HG03439 (cell line): Measurements from ENCODE around the gene NUDT21.
"Not testable (repeated sequence)": the region's sequence is repeated elsewhere in the genome, so short reads cannot be mapped to it uniquely, and the experiment has no call there.

ENCODE experiments used
- ATAC-seq: cut with Tn5 transposase; IDR thresholded peaks from one replicate; pipeline ENCODE4 v1.9.1; 2021; ENCODE audit warnings: mild to moderate bottlenecking, moderate library complexity; ENCODE audit not compliant: unreplicated experiment

The NUDT21 gene

GRCh38 chr16:56450986-56451752 lies at the start of gene NUDT21, which contains the start of gene OGFOD1:
Gene NUDT21, minus strand, starts transcription at chr16:56451332. Its CDS starts 130 bp downstream, at chr16:56451202.
Gene OGFOD1, plus strand, starts transcription at chr16:56451554. Its CDS starts 59 bp downstream, at chr16:56451613.
- peak; percentile 94 for ATAC-seq

- no peak for ATAC-seq
These were observed 42.7 kb upstream of the NUDT21 start for GRCh38 chr16:56493815-56494214.

- no peak for ATAC-seq
These were observed 42.0 kb upstream of the NUDT21 start for GRCh38 chr16:56493126-56493525.

GRCh38 chr16:56491657-56492261 lies 40.6 kb upstream of the NUDT21 start:
- no peak for ATAC-seq

GRCh38 chr16:56488868-56489267 lies 37.7 kb upstream of the NUDT21 start:
- not testable (repeated sequence) for ATAC-seq

GRCh38 chr16:56488035-56488434 lies 36.9 kb upstream of the NUDT21 start:
- ATAC-seq, result no peak

GRCh38 chr16:56483394-56483793 lies 32.3 kb upstream of the NUDT21 start:
- no peak for ATAC-seq

GRCh38 chr16:56482683-56483236 lies 31.6 kb upstream of the NUDT21 start:
- no peak for ATAC-seq

GRCh38 chr16:56481468-56482122 lies 30.5 kb upstream of the NUDT21 start:
- no peak for ATAC-seq

GRCh38 chr16:56480776-56481467 lies 29.8 kb upstream of the NUDT21 start:
- ATAC-seq, result no peak

GRCh38 chr16:56479469-56479868 lies 28.3 kb upstream of the NUDT21 start:
- no peak for ATAC-seq

GRCh38 chr16:56478281-56479049 lies 27.3 kb upstream of the NUDT21 start:
- ATAC-seq, result no peak

- ATAC-seq, result no peak
These were observed 26.2 kb upstream of the NUDT21 start for GRCh38 chr16:56477096-56477878.

GRCh38 chr16:56475201-56475600 lies 24.1 kb upstream of the NUDT21 start:
- ATAC-seq, result no peak

GRCh38 chr16:56470666-56471065 lies 19.5 kb upstream of the NUDT21 start:
- no peak for ATAC-seq

GRCh38 chr16:56470232-56470631 lies 19.1 kb upstream of the NUDT21 start:
- ATAC-seq, result no peak

GRCh38 chr16:56469748-56470147 lies 18.6 kb upstream of the NUDT21 start:
- no peak for ATAC-seq

- no peak for ATAC-seq
These were observed 17.7 kb upstream of the NUDT21 start for GRCh38 chr16:56468800-56469199.

GRCh38 chr16:56466344-56466743 lies 15.2 kb upstream of the NUDT21 start:
- ATAC-seq, result no peak
